Activated naive CD4-positive, alpha-beta T cell treated with Interleukin-2 at 50 U/mL for 16 hours (primary cell): Measurements from ENCODE around the gene PKNOX1.
"Not testable (repeated sequence)": the region's sequence is repeated elsewhere in the genome, so short reads cannot be mapped to it uniquely, and the experiment has no call there.

ENCODE experiments used
- DNase-seq: peaks from one replicate; pipeline ENCODE4 v3.0.0-alpha.2; 2020

Gene PKNOX1

GRCh38 chr21:43021191-43021590 is 46.8 kb downstream of the PKNOX1 start:
- no peak for DNase-seq

- no peak for DNase-seq
These were observed 47.6 kb downstream of the PKNOX1 start for GRCh38 chr21:43021756-43022600.

- no peak for DNase-seq
These were observed 48.8 kb downstream of the PKNOX1 start for GRCh38 chr21:43023175-43023574.

- no peak for DNase-seq
These were observed 50.2 kb downstream of the PKNOX1 start for GRCh38 chr21:43024439-43025136.

- DNase-seq, result no peak
These were observed 51.3 kb downstream of the PKNOX1 start for GRCh38 chr21:43025636-43026180.

- no peak for DNase-seq
These were observed 53.7 kb downstream of the PKNOX1 start for GRCh38 chr21:43027846-43028731.

- no peak for DNase-seq
These were observed 55.4 kb downstream of the PKNOX1 start for GRCh38 chr21:43029785-43030184.

- DNase-seq, result no peak
These were observed 56.8 kb downstream of the PKNOX1 start for GRCh38 chr21:43031121-43031619.

GRCh38 chr21:43034101-43034500 is 59.7 kb downstream of the PKNOX1 start:
- DNase-seq, result no peak

- DNase-seq, result no peak
These were observed 60.5 kb downstream of the PKNOX1 start for GRCh38 chr21:43034826-43035225.

GRCh38 chr21:43036889-43037288 is 62.5 kb downstream of the PKNOX1 start:
- not testable (repeated sequence) for DNase-seq

GRCh38 chr21:43037918-43038658 is 63.7 kb downstream of the PKNOX1 start:
- not testable (repeated sequence) for DNase-seq

- DNase-seq, result not testable (repeated sequence)
These were observed 64.3 kb downstream of the PKNOX1 start for GRCh38 chr21:43038659-43039044.

GRCh38 chr21:43042169-43042568 is 67.8 kb downstream of the PKNOX1 start:
- not testable (repeated sequence) for DNase-seq

GRCh38 chr21:43043291-43043690 is 68.9 kb downstream of the PKNOX1 start:
- DNase-seq, result not testable (repeated sequence)

GRCh38 chr21:43044547-43044946 is 70.2 kb downstream of the PKNOX1 start:
- not testable (repeated sequence) for DNase-seq

- DNase-seq, result not testable (repeated sequence)
These were observed 71.0 kb downstream of the PKNOX1 start for GRCh38 chr21:43045165-43045875.

GRCh38 chr21:43045876-43046821 is 71.8 kb downstream of the PKNOX1 start:
- DNase-seq, result not testable (repeated sequence)

- DNase-seq, result not testable (repeated sequence)
These were observed 78.8 kb downstream of the PKNOX1 start for GRCh38 chr21:43053112-43053511.
